PC-9 (cell line): ENCODE results near the gene SLC25A21.

ENCODE experiments used
- EZH2 ChIP-seq: fragments of 200-600 bp; sonication (generic); IDR thresholded peaks from 2 replicates; pipeline ENCODE4 v1.8.0; 2017; ENCODE audit warnings: antibody characterized with exemption, low read depth
- TF ChIP-seq, protein P1 (sequence below): fragments of 200-600 bp; sonication (generic); conservative IDR thresholded peaks from 2 replicates; pipeline ENCODE4 v1.6.1; 2017; ENCODE audit warnings: mixed run types, antibody characterized with exemption, mild to moderate bottlenecking, moderate library complexity

DNA sequence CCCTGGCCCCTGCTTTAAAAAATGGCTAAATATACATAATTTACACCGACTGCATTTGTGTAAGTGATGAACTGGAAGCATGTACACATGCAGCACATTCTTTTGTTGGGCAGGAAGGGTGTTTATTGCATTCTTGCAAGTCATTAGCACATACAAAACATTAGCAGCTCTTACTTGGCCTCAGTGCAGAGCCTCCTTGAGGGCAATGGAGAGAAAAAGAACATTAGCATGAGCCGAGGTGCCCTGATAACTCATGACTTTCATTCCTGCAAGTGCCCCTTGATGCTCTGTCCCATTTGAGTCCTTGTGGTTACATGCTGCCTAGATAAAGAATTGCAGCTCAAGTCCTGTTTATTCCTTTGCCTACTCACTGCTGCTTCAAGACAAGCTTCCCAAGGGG lies 448.9 kb downstream of the SLC25A21 start:
- TF ChIP-seq EZH2 = no peak
- TF ChIP-seq, protein P1, sequence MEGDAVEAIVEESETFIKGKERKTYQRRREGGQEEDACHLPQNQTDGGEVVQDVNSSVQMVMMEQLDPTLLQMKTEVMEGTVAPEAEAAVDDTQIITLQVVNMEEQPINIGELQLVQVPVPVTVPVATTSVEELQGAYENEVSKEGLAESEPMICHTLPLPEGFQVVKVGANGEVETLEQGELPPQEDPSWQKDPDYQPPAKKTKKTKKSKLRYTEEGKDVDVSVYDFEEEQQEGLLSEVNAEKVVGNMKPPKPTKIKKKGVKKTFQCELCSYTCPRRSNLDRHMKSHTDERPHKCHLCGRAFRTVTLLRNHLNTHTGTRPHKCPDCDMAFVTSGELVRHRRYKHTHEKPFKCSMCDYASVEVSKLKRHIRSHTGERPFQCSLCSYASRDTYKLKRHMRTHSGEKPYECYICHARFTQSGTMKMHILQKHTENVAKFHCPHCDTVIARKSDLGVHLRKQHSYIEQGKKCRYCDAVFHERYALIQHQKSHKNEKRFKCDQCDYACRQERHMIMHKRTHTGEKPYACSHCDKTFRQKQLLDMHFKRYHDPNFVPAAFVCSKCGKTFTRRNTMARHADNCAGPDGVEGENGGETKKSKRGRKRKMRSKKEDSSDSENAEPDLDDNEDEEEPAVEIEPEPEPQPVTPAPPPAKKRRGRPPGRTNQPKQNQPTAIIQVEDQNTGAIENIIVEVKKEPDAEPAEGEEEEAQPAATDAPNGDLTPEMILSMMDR = no peak
